Activated CD8-positive, alpha-beta memory T cell treated with anti-CD3 and anti-CD28 coated beads, Interleukin-2, amount 50 U/mL, for 24 hours (primary cell): Measurements from ENCODE around the gene SLC6A3.

Experiments
- DNase-seq: peaks from one replicate; pipeline ENCODE4 v3.0.0-alpha.2; 2020; ENCODE audit errors: extremely low read depth

The SLC6A3 gene

DNA sequence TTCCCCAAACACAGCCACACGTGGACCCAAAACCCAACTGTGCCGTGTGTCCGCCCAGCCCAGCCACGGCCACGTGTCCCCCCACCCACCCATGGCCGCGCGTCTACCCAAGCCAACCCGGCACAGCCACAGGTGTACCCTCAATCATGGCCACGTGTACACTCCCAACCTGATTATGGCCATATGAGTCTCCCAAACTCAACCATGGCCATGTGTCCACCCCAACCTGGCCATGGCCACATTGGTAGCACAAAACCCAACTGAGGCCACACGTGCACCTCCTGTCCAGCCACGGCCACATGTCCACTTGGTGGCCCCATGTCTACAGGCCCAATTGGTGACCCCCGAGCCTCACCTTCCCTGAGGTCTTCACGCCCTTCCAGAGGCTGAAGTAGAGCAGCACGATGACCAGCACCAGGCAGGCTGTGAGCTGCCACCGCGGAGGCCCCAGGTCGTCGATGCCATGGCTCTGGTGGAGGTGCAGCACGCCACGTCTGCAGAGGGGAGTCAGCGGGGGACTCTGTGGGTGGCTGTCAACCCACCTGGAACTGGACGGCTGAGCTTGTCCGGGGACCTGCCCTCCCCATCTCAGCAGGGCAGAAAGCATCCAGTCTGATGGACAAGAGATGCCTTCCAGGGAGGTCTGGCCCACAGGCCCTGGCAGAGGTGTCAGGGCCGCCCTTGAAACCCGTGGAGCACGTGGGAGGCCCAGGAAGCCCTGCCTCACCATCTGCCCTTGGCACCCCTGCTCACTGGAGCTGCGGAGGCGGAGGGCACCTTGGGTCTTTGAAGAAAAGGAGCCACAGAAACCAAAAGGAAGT is 23.5 kb downstream of the SLC6A3 start:
- DNase-seq, result no peak

DNA sequence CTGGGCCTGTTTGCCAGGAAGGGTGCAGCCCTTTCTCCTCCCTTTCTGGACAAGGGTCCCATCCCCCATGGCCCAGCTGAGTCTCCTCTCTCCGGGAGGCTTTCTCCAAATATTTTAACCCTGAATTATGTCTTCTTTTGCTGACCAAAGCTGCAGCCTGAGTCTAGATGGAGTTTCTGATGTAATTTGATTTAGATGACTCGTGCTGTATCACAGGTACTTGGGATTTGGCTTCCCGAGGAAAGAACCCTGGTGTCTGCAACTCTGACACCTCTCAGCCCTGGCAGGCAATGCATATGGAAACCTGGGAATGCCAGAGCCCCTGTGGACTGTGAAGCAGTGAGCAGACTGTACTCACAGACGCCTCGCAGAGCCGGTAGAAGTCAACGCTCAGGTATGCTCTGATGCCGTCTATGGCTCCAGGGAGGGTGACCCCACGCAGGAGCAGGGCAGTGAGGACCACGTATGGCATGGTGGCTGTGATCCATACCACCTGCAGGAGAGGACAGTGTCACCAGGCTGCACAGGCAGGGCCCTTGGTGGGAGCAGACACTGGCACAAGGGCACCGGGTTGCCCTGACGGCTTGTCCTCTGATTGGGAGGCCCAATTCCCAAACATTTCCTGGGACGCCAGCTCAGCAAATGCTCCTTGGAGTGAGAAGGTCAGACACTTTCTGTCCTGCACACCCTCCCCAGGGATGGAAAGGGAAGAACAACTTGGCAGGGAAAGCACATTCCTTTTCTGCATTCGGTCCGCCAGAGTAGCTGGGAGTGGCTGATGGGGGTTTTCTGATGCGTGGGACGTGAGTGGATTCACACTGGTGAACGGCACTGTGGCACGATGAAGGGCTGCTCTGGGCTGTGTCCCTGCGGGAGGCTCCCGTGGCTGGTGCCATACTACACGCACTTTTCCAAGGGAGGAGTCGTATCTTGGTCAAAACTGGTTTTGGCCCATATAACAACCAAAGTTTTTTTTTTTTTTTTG is 24.7 kb downstream of the SLC6A3 start:
- DNase-seq, result no peak

DNA sequence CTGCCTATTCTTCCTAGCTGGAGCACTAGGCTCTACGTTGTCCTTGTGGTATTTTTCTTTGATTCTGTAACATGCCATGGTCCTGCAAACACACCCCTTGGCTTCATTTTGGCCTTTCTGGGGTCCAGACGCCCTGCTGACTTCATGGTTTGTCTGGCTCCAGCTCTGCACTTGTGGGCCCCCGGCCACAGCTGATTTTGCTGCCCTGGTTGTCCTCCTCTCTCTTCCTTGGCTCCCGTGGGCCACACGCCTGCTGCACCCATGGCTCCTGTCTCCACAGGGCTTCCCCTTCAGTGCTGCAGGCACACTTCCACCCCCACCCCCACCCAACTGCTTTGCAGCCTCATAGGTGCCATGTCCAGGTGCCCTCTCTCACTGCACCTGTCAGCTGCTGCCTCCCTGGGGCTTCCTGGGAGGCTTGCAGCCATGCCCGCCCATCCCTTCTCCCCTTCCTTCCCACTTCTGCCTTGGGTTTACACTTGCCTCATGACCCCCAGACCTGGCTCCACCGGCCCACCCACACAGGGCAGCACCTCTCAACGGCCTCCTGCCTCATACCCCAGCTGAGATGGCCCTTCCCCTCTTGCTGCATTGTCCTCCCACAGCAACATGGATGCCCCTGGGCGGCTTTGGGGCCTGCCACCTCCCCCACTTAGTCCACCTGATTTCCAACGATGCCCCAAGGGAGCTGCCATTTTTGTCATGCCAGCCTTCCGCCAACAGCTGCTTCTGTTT is 25.6 kb downstream of the SLC6A3 start:
- DNase-seq, result no peak

DNA sequence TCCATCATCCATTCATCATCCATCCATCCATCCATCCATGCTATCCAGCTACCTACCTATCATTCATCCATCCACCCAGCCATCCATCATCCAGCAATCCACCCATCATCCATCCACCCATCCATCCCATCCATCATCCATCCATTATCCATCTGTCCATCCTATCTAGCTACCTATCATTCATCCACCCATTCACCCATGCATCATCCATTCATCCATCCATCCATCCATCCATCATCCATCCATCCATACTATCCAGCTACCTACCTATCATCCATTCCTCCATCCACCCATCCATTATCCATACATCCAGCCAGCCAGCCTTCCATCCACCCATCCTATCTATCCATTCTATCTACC is 26.3 kb downstream of the SLC6A3 start:
- DNase-seq, result no peak

DNA sequence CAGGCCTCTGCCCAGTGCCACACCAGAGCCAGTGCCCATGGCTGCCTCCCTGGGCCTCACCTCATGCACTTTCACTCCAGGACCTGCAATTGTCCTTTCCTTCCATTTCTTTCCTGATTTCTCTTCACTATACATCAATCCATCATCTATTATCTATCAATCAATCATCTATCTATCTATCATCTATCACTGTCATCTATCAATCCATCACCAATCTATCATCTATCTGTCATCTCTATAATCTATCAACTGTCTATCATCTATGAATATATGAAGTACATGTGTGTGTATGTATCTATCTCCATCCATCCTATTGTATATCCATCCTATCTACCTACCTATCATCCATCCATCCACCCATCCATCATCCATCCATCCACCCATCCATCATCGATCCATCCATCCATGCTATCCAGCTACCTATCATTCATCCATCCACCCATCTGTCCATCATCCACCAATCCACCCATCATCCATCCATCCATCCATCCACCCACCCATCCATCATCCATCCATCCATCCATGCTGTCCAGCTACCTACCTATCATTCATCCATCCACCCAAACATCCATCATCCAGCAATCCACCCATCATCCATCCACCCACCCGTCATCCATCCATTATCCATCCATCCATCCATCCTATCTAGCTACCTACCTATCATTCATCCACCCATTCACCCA is 26.9 kb downstream of the SLC6A3 start:
- DNase-seq, result no peak

DNA sequence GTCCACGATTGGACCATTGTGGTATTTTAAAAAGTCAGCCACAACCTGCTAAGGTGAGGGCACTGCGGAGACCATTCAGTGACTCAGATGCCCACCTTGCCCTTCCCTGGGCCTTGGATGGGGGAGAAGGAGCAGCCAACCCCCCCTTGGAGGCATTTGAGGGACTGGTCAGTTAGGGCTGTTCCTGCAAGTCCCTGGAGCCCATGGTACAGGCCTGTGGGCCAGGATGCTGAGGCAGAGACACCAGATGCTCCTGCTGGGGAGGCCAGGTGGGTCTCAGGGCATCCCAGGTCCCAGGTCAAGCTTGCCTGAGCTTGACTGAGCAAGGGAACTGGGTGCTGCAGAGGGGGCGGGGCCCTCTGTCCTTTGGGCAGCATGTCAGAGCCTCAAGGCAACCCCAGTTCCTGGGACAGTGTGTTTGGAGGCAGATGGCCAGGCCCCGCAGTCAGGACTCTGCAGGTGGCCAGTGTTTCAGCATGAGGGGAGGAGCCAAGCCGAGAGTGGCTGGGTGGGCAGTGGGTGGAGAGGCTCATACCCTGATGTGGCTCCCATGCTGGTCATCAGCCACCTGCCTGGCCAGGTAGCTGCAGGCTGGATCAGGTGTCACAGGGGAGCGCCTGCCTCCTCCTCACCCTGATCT is 27.5 kb downstream of the SLC6A3 start:
- no peak for DNase-seq

DNA sequence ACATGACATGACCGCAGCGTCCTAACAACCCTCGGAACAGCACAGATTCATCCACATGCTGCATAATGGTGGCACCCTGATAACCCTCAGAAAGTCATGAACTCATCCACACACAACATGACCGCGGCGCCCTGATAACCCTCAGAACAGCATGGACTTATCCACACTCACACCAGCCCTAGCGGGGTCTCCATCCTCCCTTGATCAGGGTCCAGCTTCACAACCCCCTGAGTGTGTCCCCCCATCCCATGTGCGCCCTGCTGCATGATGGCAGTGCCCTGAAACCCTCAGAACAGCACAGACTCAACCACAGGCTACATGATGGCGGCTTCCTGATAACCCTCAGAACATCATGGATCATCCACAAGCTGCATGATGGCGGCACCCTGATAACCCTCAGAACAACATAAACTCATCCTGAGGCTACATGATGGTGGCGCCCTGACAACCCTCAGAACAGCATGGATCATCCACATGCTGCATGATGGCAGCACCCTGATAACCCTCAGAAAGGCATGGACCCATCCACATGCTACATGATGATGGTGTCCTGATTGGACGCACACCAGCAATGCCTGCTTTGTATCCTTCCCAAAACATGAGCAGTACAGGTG is 28.3 kb downstream of the SLC6A3 start:
- DNase-seq, result no peak

DNA sequence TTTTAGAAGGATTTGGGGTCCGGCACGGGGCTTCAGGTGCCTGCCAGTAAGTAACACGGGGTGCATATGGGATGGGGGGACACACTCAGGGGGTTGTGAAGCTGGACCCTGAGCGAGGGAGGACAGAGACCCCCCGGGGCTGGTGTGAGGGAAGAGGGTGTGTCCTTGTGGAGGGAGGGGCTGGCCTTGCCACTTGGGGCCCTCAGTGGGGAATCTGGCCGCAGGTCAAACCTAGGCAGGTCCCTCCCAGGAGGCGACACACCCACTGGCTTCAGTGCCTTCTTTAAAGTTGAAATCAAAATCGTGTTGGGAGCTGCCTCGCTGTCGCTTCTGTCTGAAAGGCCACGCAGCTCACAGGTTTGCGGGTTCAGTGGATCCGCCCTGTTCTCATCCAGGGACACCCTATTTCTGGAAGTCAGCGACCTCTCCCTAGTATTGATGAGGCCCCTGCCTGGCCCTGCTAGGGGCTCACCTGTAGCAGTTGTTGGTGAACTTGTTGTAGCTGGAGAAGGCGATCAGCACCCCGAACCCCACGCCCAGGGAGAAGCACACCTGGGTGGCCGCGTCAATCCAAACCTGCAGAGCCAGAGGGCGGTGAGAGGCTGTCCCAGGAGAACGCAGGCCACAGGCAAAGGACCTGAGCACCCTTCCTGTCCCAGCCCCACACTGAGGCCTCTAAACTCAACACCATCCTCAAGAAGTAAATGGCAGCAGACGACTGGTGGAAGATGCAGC is 29.4 kb downstream of the SLC6A3 start:
- DNase-seq, result no peak

DNA sequence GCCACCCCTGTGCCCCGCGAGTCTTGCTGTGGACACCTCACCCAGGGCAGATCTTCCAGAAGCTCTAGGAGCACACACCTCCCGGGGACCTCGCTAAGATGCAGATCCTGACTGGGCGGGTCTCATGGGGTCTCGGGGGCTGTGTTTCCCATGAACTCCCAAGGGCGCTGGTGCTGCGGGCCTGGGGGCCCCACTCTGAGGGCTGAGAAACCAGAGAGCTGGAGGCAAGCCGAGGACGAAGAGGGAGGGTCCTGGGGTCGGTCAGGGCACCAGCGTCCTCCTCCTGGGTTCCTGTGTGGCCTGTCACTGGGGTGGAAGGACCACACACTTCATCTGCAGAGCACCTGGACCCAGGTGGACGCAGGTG is 30.2 kb downstream of the SLC6A3 start:
- no peak for DNase-seq

DNA sequence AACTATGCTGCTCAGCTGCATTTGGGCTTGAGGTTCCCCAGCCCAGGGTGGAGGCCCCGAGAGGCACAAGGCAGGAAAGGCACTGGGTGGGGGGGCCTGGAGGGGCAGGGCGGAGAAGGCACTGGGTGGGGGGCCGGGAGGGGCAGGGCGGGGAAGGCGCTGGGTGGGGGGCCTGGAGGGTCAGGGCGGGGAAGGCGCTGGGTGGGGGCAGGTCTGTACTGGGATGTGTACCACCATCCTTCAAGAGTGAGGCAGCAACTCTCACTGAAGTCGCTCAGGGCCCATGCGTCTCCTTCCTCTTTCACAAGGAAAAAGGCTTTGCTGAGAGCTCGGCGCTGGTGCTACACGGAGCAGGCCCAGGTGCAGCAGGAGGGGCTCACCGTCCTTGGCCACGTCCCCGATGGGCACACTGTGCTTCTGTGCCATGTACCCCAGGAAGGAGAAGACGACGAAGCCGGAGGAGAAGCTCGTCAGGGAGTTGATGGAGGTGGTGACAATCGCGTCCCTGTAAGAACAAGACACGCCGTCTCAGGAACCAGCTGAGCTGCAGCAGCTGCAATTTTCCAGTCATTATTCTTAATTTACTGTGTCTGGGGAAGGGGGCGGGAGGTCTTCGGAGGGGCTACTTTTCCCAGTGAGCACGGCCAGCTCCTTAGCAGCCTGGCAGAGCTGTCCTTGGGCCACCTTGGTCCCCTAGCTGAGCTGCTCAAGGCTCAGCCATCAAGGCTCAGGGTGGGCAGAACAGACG is 30.8 kb downstream of the SLC6A3 start:
- DNase-seq, result no peak

DNA sequence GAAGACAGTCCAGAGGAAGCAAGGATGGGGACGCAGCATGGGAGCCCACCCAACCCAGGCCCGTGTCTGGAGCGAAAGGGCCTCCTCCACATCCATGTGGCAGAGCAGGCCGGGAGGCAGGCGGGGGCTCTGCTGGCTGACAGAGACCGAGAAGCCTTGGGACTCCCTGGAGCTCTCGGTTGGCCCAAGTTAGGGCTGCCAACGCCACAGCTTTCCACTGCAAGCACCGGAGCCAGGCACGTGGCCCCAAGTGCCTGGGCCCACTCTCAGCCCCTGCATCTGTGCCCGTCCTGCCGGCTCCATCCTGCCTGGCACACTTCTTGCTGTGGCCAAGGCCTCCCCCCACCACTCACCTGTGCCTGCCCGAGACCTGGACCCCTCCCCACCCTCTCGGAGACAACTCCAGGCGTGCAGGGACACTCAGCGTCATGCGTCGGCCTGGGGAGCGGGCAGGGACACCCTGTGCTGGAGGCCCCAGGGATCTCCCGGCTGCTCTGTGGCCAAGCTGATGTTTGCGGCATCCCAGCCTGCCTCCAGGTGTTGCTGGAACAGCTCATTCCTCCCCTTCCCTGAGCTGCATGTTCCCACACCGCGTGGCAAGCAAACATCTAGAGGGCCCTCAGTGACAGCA is 31.5 kb downstream of the SLC6A3 start:
- DNase-seq, result no peak

DNA sequence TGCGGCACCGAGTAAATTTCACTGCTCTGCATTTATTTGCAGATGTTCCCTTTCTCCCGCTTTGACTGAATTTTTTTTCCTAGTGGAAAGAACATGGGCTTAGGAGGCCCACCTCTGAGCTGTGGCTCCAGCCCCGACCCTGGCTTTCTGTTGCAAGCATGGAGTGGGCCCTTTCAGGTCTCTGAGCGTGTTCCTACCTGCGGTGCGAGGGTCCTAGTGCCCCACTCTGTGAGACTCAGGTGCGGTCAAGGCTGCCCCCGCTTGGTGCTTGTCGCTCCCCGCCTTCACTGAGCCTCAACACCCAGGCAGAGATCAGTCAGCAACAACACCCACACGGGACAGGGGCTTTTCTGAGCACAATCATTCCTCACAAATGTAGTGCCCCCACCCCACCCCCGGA is 32.0 kb downstream of the SLC6A3 start:
- DNase-seq, result no peak

DNA sequence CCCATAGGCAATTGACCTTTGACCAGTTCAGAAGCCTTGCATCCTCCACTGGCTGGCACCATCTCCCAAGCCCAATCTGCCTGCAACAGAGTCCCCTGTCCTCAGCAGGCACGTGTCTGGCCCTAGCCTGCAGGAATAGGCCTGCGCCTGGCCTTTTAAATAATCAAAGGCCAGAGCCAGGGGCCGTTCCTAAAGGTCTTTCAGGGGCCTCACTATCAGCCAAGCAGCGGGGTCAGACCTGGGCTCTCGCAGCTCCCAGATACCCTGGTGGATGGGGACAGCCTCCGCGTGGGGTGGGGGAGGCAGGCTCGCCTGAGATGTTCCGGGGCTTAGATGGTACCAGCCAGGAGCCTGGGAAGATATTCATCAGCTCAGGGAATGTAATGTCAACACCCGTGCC is 32.6 kb downstream of the SLC6A3 start:
- no peak for DNase-seq

DNA sequence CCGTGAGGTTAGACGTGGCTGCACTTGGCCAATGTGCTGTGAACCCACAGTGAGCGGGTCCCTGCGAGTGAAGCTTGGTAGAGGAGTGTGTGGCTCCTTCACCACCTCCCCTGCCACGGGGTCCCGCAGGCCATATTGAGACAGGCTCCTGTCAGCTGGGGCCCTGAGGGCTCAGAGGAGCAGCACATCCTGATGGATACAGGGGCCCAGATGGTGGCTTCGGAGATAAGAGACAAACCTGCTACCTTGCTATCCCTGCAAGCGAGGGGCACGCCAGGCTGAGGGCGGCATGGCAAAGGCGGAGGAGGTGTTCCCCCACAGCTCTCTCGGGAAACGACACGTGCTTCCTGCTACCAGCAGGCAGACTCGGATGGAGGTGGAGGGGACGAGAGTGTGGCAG is 33.1 kb downstream of the SLC6A3 start:
- no peak for DNase-seq

DNA sequence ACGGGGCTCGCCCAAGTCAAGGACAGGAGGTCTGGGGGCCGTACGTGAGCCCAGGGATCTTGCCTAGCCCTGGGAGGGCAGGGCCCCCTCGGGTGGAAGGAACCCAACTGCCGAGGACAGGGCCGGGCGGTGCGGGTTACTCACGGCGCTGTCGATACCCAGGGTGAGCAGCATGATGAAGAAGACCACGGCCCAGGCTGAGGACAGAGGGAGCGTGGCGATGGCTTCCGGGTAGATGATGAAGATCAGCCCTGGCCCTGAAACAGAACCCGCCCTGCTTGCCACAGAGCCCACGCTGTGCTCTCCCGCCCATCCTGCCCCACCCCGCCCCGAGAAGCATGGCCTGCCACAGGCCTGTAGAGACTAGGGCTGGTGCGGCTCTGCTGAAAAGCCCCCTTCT is 34.1 kb downstream of the SLC6A3 start:
- no peak for DNase-seq

DNA sequence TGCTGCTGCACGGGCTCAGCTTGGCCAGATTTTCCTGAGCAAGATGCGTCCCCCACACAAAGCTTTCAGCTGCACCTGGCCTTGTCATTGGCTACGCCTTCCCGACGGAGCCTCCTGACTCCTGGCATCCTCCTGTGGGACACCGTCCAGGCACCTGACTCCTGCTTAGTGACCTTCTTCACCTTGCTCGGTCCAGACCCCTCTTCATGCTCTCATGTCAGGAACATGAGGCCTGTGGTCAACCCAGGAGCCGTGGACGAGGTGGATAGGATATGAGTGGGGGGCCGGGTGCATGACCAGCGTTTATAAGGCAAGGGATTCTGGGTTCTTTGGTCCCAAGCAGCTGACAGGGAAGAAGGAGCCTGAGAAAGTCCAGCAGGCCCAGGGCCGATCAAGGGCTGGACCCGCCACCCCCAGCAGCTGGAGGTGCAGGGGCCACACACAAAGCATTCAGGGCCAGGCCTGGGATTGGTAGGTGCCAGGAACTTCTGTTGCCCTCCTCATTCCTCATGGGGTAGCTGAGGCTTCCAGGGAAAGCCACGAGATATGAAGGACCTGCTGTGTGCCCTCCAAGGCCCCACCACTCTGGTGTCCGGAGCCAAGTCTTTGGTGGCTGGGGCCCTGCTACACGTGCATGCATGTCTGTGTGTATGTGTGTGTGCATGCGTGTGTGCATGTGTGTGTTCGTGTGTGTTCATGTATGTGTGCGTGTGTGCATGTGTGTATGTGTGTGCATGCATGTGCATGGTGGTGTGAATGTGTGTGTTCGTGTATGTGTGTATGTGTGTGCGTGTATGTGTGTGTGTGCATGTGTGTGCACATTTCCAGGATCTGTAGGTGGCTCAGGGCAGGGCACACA is 34.9 kb downstream of the SLC6A3 start:
- DNase-seq, result no peak

DNA sequence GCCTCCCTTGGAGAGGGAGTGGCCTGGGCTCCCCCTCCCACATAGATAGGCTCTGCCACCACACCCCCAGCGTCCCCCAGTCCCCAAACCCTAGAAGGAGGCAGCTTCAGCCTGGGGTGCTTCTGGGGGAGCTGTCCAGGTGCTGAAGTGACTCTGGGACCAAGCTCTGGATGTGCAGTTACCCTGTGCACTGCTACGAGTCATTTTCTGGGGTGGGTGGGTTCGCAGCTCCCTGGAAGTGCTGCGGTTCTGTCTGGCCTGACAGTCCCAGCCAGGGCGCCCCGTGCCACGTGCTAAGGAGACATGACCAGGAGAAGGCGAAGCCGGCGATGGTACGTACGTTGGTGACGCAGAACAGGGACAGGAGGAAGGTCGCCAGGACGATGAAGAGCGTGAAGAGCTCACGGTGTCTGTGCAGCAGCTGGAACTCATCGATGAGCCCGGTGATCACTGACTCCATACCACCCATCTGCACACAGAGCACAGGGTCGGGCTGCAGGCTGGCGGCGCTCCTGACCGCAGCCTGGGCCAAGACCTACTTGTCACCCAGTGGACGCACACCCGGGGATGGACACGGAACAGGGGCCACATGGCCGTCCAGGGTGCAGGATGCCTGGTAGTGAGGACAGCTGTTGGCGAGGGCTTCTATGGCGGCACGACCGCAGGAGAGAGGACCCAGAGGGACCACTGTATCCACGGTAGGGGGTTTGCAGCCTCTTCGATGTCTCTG is 35.7 kb downstream of the SLC6A3 start:
- no peak for DNase-seq
